Measurements from ENCODE around the gene ASB13. TPM values are rescaled to one million over a fixed set of nuclear protein-coding genes. Genes with fewer than 3 reads are reported as not detected.
"Not testable (repeated sequence)": the region's sequence is repeated elsewhere in the genome, so short reads cannot be mapped to it uniquely, and the experiment has no call there.

The ASB13 gene
- total RNA-seq, 1 donor, result 3.1 TPM

- no peaks in the 10 kb centered on the region for H3K4me1 ChIP-seq (ENCODE audit: insufficient read depth, low read length)
- no peaks in the 10 kb centered on the region for H3K27me3 ChIP-seq (ENCODE audit: insufficient read depth, low read length)
- no peak overlapping the region for H3K4me3 ChIP-seq (ENCODE audit: low read length)
- no peaks in the 10 kb centered on the region for H3K9me3 ChIP-seq (ENCODE audit: low read depth, low read length)
Measured at GRCh38 chr10:5600908-5601307, 65.5 kb downstream of the ASB13 start.

- no peak overlapping the region for H3K4me3 ChIP-seq (ENCODE audit: low read length)
- H3K9me3 ChIP-seq (ENCODE audit: low read depth, low read length), result no peaks in the 10 kb centered on the region
- H3K4me1 ChIP-seq (ENCODE audit: insufficient read depth, low read length), result no peaks in the 10 kb centered on the region
- no peaks in the 10 kb centered on the region for H3K27me3 ChIP-seq (ENCODE audit: insufficient read depth, low read length)
Measured at GRCh38 chr10:5599613-5600520, 66.5 kb downstream of the ASB13 start.

DNA sequence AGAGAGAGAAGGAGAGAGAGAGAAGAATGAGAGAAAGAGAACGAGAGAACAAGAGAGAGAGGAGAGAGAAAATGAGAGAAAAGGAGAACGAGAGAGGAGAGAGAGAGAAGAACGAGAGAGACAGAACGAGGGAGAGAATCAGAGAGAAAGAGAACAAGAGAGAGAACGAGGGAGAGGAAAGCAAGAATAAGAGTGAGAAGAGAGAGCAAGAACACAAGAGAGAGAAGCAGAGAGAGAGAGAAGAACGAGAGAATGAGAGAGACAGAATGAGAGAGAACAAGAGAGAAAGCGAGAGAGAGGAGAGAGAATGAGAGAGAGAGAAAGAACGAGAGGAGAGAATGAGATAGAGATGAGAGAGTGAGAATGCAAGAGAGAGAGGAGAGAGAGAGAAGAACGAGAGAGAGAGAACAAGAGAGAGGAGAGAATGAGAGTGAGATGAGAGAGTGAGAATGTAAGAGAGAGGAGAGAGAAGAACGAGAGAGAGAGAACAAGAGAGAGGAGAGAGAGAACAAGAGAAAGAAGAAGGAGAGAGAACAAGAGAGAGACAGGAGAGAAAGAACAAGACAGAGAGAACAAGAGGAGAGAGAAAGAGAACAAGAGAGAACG, 68.2 kb downstream of the ASB13 start:
- H3K9me3 ChIP-seq (ENCODE audit: low read depth, low read length), result no peaks in the 10 kb centered on the region

DNA sequence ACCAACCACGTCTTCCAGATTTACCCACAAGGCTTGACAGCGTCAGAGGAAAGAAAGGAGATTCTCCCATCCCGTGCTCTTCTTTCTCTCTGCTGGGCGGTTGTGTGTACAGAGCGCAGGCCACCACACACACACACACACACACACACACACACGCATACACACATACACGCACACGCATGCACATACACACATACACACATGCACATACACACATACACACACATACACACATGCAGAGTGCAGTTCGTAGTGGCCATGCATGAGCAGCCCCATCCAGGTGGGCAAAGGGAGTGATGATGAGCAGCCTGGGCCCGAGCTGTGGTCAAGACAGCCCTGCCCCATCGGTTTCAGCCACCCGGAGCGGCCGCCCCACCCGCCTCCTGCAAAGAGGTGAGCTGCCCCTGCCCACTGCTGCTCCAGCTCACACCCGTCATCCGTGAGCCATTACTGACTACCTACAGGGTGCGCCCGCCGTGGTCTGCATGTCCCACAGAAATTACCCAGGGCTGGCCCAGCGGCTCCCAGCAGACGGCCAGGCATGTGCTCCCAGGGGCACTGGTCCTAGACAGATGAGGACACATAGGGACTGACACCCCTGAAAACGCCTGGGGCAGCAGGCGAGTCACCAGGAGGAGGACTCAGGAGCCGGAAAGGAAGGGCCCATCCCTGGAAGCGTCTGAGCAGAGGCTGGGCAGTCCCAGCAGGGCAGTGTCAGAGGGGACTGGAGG, 69.6 kb downstream of the ASB13 start:
- no peaks in the 10 kb centered on the region for H3K9me3 ChIP-seq (ENCODE audit: low read depth, low read length)
- no peaks in the 10 kb centered on the region for H3K27me3 ChIP-seq (ENCODE audit: insufficient read depth, low read length)
- no peak overlapping the region for H3K4me3 ChIP-seq (ENCODE audit: low read length)
- no peaks in the 10 kb centered on the region for H3K4me1 ChIP-seq (ENCODE audit: insufficient read depth, low read length)

More for the DNA sequence above, 68.2 kb downstream of the ASB13 start:
- no peaks in the 10 kb centered on the region for H3K4me1 ChIP-seq (ENCODE audit: insufficient read depth, low read length)
- no peak overlapping the region for H3K4me3 ChIP-seq (ENCODE audit: low read length)
- H3K27me3 ChIP-seq (ENCODE audit: insufficient read depth, low read length), result no peaks in the 10 kb centered on the region

- H3K9me3 ChIP-seq (ENCODE audit: low read depth, low read length), result no peaks in the 10 kb centered on the region
- H3K4me1 ChIP-seq (ENCODE audit: insufficient read depth, low read length), result no peaks in the 10 kb centered on the region
- no peaks in the 10 kb centered on the region for H3K27me3 ChIP-seq (ENCODE audit: insufficient read depth, low read length)
- H3K4me3 ChIP-seq (ENCODE audit: low read length), result no peak overlapping the region
Measured at GRCh38 chr10:5595994-5596471, 70.4 kb downstream of the ASB13 start.

GRCh38 chr10:5595591-5595990, 70.8 kb downstream of the ASB13 start:
- Histone ChIP-seq H3K9me3 (ENCODE audit: low read depth, low read length) (no peaks in the 10 kb centered on the region), H3K4me3 (ENCODE audit: low read length) (no peak overlapping the region), H3K27me3 (ENCODE audit: insufficient read depth, low read length) (no peaks in the 10 kb centered on the region), H3K4me1 (ENCODE audit: insufficient read depth, low read length) (no peaks in the 10 kb centered on the region)

DNA sequence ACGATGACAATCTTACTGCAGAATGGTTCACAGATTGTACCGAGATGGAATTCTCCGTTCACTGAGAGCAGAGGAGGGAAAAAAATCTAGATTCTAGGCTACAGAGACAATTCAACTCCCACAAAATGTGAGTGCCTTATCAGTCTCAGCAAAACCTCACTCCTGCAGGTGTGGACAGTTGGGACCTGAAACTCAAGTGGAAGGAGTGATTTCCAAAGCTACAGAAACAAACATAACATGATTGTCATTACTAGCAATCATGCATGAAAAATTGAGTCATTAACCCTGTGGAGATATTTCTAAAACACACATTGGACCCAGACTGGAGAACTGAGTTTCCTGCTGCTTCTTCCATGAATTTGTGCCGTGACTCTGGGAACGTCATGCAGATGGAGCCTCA, 71.3 kb downstream of the ASB13 start:
- Histone ChIP-seq H3K9me3 (ENCODE audit: low read depth, low read length) (no peaks in the 10 kb centered on the region), H3K4me1 (ENCODE audit: insufficient read depth, low read length) (no peaks in the 10 kb centered on the region), H3K27me3 (ENCODE audit: insufficient read depth, low read length) (no peaks in the 10 kb centered on the region), H3K4me3 (ENCODE audit: low read length) (no peak overlapping the region)

GRCh38 chr10:5594271-5595049, 71.9 kb downstream of the ASB13 start:
- Histone ChIP-seq H3K4me3 (ENCODE audit: low read length) (no peak overlapping the region), H3K4me1 (ENCODE audit: insufficient read depth, low read length) (no peaks in the 10 kb centered on the region), H3K9me3 (ENCODE audit: low read depth, low read length) (no peaks in the 10 kb centered on the region), H3K27me3 (ENCODE audit: insufficient read depth, low read length) (no peaks in the 10 kb centered on the region)

DNA sequence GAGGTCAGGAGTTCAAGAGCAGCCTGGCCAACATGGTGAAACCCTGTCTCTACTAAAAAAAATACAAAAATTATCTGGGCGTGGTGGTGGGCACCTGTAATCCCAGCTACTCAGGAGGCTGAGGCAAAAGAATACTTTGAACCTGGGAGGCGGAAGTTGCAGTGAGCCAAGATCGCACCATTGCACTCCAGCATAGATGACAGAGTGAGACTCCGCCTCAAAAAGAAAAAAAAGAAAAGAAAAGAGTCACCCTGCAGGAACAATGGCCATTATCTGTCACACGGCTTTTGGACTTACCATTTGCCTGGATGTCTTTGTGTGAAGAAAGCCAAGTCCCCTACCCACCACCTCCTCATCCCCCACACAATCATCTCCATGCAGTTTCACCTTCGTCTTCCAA, 73.0 kb downstream of the ASB13 start:
- H3K4me1 ChIP-seq (ENCODE audit: insufficient read depth, low read length); H3K27me3 ChIP-seq (ENCODE audit: insufficient read depth, low read length); H3K4me3 ChIP-seq (ENCODE audit: low read length); H3K9me3 ChIP-seq (ENCODE audit: low read depth, low read length): not testable (repeated sequence)

DNA sequence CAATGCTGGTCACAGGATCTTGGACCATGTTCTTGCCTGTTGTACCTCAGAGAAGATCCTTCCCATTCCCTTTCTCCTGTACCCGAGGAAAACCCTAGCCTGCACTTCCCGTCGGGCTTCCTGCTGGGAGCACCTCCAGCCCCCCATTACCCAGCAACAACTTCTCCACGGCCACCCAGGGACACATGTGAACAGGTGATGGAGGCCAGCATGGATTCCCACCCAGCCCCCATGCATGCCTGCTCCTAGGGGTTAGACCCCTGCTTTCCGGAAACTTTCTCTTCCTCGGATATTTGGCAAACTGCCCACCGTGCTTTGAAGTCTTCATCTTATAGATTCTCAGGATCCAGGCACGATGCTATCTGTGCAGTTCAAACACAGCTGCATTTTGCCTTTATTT, 74.3 kb downstream of the ASB13 start:
- Histone ChIP-seq H3K4me3 (ENCODE audit: low read length) (no peak overlapping the region), H3K9me3 (ENCODE audit: low read depth, low read length) (no peaks in the 10 kb centered on the region), H3K27me3 (ENCODE audit: insufficient read depth, low read length) (no peaks in the 10 kb centered on the region), H3K4me1 (ENCODE audit: insufficient read depth, low read length) (no peaks in the 10 kb centered on the region)

DNA sequence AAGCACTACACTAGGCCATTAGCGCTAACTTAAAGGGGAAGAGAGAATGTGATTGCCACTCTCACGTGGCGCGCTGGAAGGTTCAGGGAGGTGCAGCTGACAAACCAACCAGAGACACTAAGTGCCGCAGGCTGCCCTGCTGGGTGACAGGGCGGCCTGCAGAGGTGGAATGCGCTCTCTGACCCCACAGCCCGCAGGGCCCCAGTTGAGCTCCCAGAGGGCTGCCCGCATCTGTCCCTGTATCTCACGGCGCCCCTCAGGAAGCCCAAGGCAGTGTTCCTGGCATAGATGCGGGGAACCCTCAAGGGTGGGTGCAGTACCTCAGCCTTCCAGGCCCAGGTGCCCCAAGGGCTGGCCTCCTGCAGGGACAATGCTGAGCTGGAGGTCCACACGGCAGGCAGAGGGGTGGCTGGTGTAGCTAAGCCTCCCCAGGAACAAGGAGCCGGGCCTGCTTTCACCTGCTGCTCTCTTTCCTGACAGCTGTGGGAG, 75.0 kb downstream of the ASB13 start:
- Histone ChIP-seq H3K27me3 (ENCODE audit: insufficient read depth, low read length) (no peaks in the 10 kb centered on the region), H3K4me1 (ENCODE audit: insufficient read depth, low read length) (no peaks in the 10 kb centered on the region), H3K9me3 (ENCODE audit: low read depth, low read length) (no peaks in the 10 kb centered on the region)

GRCh38 chr10:5590816-5591215, 75.6 kb downstream of the ASB13 start:
- Histone ChIP-seq H3K27me3 (ENCODE audit: insufficient read depth, low read length) (no peaks in the 10 kb centered on the region), H3K4me3 (ENCODE audit: low read length) (no peak overlapping the region), H3K9me3 (ENCODE audit: low read depth, low read length) (no peaks in the 10 kb centered on the region), H3K4me1 (ENCODE audit: insufficient read depth, low read length) (no peaks in the 10 kb centered on the region)

More for the DNA sequence above, 75.0 kb downstream of the ASB13 start:
- H3K4me3 ChIP-seq (ENCODE audit: low read length), result no peak overlapping the region

DNA sequence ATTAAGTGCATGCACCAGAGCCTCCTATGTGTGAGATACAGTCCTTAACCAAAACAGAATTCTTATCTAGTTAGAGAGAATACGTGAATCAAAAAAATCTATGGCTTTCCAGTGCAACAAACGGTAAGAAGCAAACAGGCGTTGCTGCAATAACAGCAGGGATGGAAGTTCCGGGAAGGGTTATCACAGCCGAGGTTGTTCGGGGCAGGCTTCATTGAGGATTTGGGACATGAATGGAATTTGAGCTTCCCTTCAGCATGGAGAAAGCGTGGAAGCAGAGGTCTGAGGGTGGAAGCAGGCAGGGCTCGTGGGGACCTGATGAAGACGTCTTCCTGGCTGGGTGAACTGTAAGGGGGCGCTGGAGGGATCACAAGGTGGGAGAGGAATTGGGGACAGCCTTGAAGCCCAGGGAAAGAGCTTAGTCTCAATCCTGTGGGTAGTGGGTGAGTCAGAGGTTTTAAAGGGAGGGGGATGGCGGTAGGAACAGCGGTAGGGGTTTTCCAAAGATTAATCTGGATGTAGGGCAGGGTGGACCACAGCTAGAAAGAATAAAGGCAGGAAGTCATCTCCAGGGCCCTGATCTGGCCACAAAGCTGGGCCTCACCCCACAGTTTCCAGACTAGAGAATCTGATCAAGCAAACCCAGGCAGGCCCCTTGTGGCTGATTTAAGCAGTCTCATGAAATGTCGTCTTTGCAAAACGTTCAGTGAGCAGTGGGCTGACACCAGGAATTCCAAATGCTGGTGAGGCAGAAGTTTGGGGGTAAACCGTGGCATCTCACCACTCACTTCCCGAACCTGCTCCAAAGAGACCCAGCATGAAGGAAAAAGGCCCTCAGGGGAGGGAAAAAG, 76.5 kb downstream of the ASB13 start:
- Histone ChIP-seq H3K9me3 (ENCODE audit: low read depth, low read length) (no peaks in the 10 kb centered on the region), H3K4me1 (ENCODE audit: insufficient read depth, low read length) (no peaks in the 10 kb centered on the region), H3K27me3 (ENCODE audit: insufficient read depth, low read length) (no peaks in the 10 kb centered on the region), H3K4me3 (ENCODE audit: low read length) (no peak overlapping the region)
